HG03558 (cell line): ENCODE data around the gene RPL7A.
"Not testable (repeated sequence)": the region's sequence is repeated elsewhere in the genome, so short reads cannot be mapped to it uniquely, and the experiment has no call there.

Experiments used
- ATAC-seq: cut with Tn5 transposase; IDR thresholded peaks from one replicate; pipeline ENCODE4 v1.9.1; 2021; ENCODE audit warnings: moderate number of reproducible peaks; ENCODE audit not compliant: unreplicated experiment; ENCODE audit errors: extremely low read depth

RPL7A gene

DNA sequence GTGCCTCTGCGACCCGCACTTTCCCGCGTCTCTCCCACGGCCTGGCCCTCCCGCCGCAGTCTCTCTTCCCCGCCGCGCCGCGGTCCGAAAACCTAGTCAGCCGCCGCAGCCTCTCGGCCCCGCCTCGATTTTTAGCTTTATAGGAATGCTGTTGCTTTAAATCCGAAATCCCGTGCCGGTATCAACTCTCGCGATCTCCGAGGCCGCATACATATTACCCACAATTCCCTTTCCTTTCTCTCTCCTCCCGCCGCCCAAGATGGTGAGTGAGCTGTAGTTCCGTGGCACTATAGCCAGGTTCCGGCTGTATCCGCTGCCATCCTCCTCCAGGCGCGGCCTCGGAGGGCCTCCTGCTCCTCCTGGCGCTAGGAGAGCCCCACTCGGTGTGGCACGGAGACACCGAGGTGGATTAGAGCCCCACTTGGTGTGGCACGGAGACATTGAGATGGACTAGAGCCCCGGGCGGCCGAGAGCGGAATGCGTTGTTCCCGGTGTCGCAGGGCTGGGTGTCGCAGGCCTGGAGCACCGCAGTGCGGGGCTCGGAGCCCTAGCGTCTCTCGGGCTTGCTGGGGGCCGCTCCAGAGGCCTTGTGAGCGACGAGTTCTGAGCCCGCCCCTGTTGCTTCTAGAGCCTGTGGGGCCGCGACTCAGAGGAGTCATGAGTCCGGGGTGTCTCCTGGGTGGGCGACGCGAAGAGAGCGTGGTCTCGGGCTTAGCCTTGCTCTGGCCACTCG is at the start of gene RPL7A, which contains the start of gene MED22:
Gene RPL7A, plus strand, starts transcription at position 234 of the 733 bp plus-strand sequence. Its CDS starts 26 bp downstream, at position 260.
Gene MED22, minus strand, starts transcription at position 147 of the 733 bp plus-strand sequence. CDS start 1,469 bp downstream, outside the sequence.
- no peak for ATAC-seq

DNA sequence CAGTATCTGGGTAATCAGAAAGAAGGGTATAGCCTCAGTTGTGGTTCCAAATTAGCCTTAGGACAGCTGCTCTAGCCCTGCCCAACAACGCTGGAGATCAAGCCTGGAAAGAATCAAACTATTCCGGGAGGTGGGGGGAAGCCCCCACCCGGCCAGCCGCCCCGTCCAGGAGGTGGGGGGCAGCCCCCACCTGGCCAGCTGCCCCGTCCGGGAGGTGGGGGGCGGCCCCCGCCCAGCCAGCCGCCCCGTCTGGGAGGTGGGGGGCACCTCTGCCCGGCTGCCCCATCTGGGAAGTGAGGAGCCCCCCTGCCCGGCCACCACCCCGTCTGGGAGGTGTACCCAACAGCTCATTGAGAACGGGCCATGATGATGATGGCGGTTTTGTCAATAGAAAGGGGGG is 48.0 kb upstream of the RPL7A start:
- not testable (repeated sequence) for ATAC-seq

DNA sequence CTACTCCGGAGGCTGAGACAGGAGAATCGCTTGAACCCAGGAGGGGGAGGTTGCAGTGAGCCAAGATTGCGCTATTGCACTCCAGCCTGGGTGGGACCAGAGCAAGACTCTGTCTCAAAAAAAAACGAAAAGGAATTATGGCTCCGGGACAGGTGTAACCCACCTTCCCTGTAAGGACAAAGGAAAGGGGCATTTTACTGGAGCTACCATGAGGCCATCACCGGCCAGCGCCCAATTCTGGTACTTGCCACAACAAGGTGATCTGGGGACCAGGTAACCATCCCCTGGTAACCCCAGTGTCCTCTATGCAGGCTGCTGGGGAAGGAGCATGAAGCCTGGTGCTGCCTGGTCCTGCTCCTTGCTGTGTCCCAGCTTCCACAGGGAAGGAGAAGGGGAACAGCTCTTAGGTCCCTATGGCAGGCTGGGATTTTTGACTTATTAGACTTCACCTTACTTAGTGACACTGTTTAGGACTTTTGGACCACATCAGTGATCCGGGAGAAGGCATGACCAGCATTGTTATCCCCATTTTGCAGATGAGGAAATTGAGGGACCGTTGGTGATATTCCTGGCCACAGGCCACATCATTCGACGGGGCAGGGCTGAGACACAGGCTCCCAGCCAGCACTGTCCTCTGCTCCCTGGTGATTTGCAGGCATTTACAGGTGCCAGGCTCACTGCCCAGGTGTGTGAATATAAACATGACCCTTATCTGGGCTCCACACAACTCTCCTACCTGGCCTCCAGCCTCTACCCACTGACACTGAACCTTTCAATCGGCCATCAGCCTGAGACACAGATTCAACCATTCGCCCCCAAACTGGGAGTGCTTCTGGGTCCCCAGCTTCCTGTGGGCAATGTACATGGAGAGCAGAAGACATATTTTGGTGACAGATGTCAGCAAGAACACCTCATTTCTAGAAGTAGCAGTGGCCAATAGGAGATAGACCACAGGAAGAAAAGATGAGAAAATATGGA is 46.5 kb upstream of the RPL7A start:
- ATAC-seq, result no peak

DNA sequence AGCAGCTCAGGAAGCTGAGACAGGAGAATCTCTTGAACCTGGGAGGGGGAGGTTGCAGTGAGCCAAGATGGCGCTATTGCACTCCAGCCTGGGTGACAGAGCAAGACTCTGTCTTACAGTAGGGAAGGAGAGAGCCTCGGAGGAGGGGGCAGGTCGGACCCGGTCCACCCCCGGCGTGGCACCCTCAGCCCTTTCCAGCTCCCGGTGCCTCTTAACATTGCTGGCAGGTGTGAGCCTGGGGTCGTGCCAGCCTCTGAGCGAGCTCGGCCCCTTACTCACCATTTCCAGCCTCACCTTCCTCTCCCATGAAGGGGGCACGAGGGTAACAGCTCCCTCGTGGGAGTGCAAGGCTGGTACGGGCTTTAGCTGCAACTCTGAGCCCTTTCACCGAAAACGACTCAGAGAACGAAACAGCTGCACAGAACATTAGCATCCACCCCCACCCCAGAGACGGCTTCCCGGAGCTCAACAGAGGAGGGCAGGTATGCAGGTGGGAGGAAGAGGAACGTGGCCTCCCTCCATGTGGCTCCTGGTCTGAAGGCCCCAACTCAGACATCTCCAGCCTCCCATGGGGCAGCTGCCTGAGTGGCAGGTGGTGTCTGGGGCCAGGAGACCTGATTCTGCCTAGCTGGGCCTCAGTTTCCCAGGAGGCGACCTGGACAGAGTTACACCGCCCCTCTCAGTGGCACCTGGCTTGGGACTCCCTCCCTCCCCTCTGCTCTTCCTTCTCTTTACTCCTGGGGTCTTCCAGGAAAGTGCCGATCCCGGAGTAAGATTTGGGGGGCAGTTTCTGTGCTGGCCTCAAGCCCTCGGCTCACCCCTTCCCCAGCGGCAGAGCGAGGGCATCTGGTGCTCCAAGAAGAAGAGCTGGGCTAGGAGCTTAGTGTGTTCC is 44.5 kb upstream of the RPL7A start:
- ATAC-seq, result no peak

GRCh38 chr9:133304158-133304470 is 43.9 kb upstream of the RPL7A start:
- ATAC-seq, result no peak

DNA sequence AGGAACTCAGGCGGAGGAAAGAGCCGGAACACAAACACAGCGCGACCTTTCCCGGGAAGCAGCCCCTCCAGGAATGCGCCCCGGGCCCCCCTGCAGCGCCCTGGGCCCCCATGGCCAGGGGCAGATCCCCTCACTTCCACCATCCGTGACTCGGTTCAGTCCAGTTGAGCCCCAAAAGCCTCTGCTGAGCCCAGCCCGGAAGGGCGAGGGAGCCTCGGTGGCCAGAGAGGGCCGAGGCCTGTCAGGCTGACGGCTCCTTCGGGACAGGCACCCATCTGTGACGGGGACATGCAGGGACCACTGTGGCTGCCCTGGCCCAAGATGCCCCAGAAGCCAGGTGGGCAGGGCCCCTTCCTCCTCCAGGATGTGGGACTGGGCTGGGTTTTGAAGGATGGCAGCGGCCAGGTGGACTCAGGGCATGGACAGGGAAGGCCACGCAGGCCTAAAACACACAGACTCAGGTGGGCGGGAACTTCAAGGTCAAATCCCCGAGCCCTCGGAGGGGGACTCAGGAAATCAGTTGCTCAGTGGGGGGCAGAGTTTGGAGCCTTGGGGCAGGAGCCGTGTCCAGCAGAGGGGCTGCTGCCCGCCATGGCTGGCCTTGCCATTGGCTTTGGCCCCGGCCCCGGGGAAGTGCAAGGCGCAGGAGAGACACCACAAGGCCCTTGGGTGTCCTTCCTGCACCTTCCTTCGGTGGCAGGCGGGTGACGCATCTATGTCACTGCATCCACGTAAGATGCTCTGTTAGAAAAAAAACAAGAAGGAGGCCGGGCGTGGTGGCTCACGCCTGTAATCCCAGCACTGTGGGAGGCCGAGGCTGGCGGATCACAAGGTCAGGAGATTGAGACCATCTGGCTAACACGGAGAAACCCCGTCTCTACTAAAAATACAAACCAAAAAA is 43.3 kb upstream of the RPL7A start:
- no peak for ATAC-seq

GRCh38 chr9:133305731-133306130 is 42.3 kb upstream of the RPL7A start:
- ATAC-seq, result no peak

- ATAC-seq, result no peak
These were observed 41.5 kb upstream of the RPL7A start for GRCh38 chr9:133306242-133307204.

- ATAC-seq, result no peak
These were observed 40.7 kb upstream of the RPL7A start for GRCh38 chr9:133307301-133307700.

- ATAC-seq, result no peak
These were observed 38.4 kb upstream of the RPL7A start for GRCh38 chr9:133309608-133310007.

DNA sequence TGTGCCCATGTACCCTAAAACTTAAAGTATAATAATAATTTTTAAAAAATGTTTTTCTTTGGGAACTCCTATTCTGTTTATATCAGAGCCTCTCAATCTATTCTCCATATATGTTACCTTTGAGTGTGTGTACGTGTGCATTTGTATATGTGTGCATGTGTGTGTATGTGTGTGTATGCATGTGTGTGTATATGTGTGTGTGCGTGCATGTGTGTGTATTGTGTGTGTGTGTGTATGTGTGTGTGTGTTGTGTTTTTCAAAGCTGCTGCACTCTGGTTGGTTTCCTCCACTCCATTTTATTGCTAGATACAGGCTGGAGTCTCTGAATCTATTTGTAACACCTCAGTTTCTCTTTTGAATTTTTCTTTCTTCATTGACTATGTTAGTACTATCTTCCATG is 32.0 kb upstream of the RPL7A start:
- ATAC-seq, result no peak

DNA sequence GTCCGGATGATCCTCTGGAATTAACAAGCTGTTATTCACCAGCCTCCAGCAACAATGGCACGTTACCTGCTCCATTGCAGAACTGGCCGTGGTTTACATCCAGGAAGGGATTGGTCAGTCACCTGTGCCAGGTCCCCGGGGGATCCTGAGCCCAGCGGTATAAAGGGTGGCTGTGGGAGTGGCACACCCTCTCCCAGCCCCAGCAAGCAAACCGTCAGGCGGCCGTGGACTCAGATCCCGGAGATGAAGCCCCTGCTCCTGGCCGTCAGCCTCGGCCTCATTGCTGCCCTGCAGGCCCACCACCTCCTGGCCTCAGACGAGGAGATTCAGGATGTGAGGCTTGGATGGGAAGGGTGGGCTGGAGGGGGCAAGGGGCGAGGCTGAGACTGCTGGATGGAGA is 30.5 kb upstream of the RPL7A start:
- not testable (repeated sequence) for ATAC-seq

GRCh38 chr9:133320421-133320881 is 27.6 kb upstream of the RPL7A start:
- ATAC-seq, result no peak

GRCh38 chr9:133321411-133321935 is 26.5 kb upstream of the RPL7A start:
- ATAC-seq, result no peak

- ATAC-seq, result no peak
These were observed 25.3 kb upstream of the RPL7A start for GRCh38 chr9:133322701-133323100.

- ATAC-seq, result no peak
These were observed 24.8 kb upstream of the RPL7A start for GRCh38 chr9:133323211-133323610.

DNA sequence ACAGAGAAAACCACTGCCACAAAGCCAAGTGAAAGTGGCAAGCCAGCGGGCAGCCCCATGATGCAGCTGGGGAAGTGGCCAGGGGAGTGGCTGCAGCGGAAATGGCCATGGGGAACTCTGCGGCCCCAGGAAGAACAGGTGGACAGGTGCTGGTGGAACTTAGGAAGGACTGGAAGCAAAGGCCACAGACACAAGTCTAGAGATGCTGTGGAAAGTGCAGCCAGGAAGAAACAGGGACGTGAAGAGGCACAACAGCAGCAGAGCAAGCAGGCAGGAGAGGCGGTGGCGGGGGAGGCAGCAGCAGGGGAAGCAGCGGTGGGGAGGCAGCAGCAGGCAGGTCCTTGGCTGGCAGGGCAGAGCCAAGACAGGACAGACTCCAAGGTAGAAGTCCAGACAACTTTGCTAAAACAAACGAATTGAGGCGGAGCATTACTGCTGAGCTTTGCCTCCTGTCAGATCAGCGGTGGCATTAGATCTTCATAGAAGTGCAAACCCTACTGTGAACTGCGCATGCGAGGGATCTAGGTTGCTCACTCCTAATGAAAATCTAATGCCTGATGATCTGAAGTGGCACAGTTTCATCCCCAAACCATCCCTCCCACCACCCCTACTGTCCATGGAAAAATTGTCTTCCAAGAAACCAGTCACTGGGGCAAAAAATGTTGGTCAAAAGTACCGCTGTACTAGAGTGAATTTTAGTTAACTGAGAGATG is 23.9 kb upstream of the RPL7A start:
- no peak for ATAC-seq
